H1 (cell line): Measurements from ENCODE around the gene CMIP. TPM values are rescaled to one million over a fixed set of nuclear protein-coding genes. Genes with fewer than 3 reads are reported as not detected.

Source experiments
- CHD1 ChIP-seq: IDR thresholded peaks from 2 replicates; pipeline ENCODE4 v1.6.1; 2012; ENCODE audit warnings: low read depth, low read length, improper control_type of control experiment
- SIX5 ChIP-seq: IDR thresholded peaks from 2 replicates; pipeline ENCODE4 v1.6.1; 2011; ENCODE audit warnings: mild to moderate bottlenecking, low read depth, low read length
- SUZ12 ChIP-seq: fragments of 200-600 bp; sonication (generic); IDR thresholded peaks from 2 replicates; pipeline ENCODE4 v1.6.1; 2012; ENCODE audit warnings: mild to moderate bottlenecking, inconsistent platforms, low read length, moderate library complexity, mixed read lengths
- polyA plus RNA-seq, 7 experiments: library from polyadenylated mRNA; depleted of rRNA in 3 of 7; stranded (reverse) in 5 of 7; unstranded in 2 of 7; fragments of >200 nt in 5 of 7; fragments of 200-250 nt in 2 of 7; gene quantifications; 1 replicate in 5 of 7; 2 replicates in 1 of 7; 4 replicates in 1 of 7; pipeline versions ENCODE4 v1.2.1 to v1.2.3, GENCODE V29; 2011 to 2013; ENCODE audit warnings: missing spikeins in 2 of 7, mixed read lengths in 2 of 7
- total RNA-seq: library from RNA; stranded (reverse); fragmentation: NEBNext Ultra II Directional; extraction: Animal tissue kit (Norgen Biotek cat#: 25700); gene quantifications from 2 replicates; pipeline ENCODE4 v1.2.1, GENCODE V29; 2021

CMIP gene
- total and polyA plus RNA-seq, 2 of the 8 experiments (the other 6 are each of a cell fraction or from before 2014, with no cell fraction given): 7.9 to 53.2 TPM

- TF ChIP-seq CHD1 (no peak), SUZ12 (no peak), SIX5 (no peak)
These were observed 158.2 kb downstream of the CMIP start (continued) for GRCh38 chr16:81602792-81603191.
